IMR-90 (cell line): ENCODE results near the gene TATDN2. TPM values are rescaled to one million over a fixed set of nuclear protein-coding genes. Genes with fewer than 3 reads are reported as not detected.
A peak's percentile ranks its signal among the peaks of the same experiment; 100 is the strongest.

ENCODE experiments used
- ATAC-seq: fragments of 200-7000 bp; cut with Tn5 transposase; 2 replicates; pipeline ENCODE4 v1.9.1; 2020; ENCODE audit warnings: low read depth, mild to moderate bottlenecking, moderate library complexity
- BruUV-seq: library from RNA; stranded (reverse); fragments of 400-500 nt; replicated peaks from 2 replicates; lab custom pipeline; 2021; lab: Mats Ljungman, UMichigan
- CTCF ChIA-PET: fragments of 300-600 bp; formaldehyde crosslinking; extraction: SDS; loops from one replicate; lab custom pipeline; 2021; ENCODE audit warnings: antibody characterized with exemption; lab: Yijun Ruan, JAX
- POLR2A ChIA-PET: fragments of 300-600 bp; sonication (Branson Sonifier 250); formaldehyde crosslinking; loops from one replicate; lab custom pipeline; 2022; ENCODE audit warnings: antibody characterized with exemption; ENCODE audit not compliant: unreplicated experiment; lab: Charles Lee
- DNase-seq: peaks from one replicate; pipeline ENCODE4 v3.0.0; 2013
- H2AFZ ChIP-seq: replicated peaks from 2 replicates; pipeline ENCODE3; 2013; ENCODE audit warnings: low read length, mild to moderate bottlenecking; ENCODE audit not compliant: poor library complexity
- H2AK5ac ChIP-seq: 2 replicates; pipeline ENCODE4 v1.6.1; 2013; ENCODE audit warnings: low read depth, low read length, inconsistent platforms
- H2AK9ac ChIP-seq: replicated peaks from 2 replicates; pipeline ENCODE3; 2013; ENCODE audit warnings: mild to moderate bottlenecking, low read depth, low read length, moderate library complexity; ENCODE audit not compliant: poor library complexity
- H2BK120ac ChIP-seq: 2 replicates; pipeline ENCODE4 v1.6.1; 2013; ENCODE audit warnings: low read depth, low read length, inconsistent platforms
- H2BK15ac ChIP-seq: 3 replicates; pipeline ENCODE4 v1.6.1; 2013; ENCODE audit warnings: low read depth, low read length, inconsistent platforms
- H2BK20ac ChIP-seq: 2 replicates; pipeline ENCODE4 v1.6.1; 2013; ENCODE audit warnings: low read depth, mild to moderate bottlenecking, inconsistent platforms, low read length, moderate library complexity
- H2BK5ac ChIP-seq: 2 replicates; pipeline ENCODE4 v1.6.1; 2013; ENCODE audit warnings: mild to moderate bottlenecking, low read depth, low read length, inconsistent platforms; ENCODE audit not compliant: poor library complexity, severe bottlenecking
- H3K14ac ChIP-seq: replicated peaks from 2 replicates; pipeline ENCODE4 v1.6.1; 2013; ENCODE audit warnings: low read depth, low read length, inconsistent platforms
- H3K18ac ChIP-seq: 2 replicates; pipeline ENCODE4 v1.6.1; 2013; ENCODE audit warnings: low read depth, low read length, control low read depth
- H3K23ac ChIP-seq: 2 replicates; pipeline ENCODE4 v1.6.1; 2013; ENCODE audit warnings: low read depth, low read length, inconsistent platforms
- H3K27ac ChIP-seq: 2 replicates; pipeline ENCODE4 v1.5.1; 2013; ENCODE audit warnings: mild to moderate bottlenecking, control low read depth, low read length; ENCODE audit not compliant: insufficient read depth
- H3K27me3 ChIP-seq: 2 replicates; pipeline ENCODE4 v1.6.1; 2013; ENCODE audit warnings: low read length; ENCODE audit not compliant: control insufficient read depth, insufficient read depth
- H3K36me3 ChIP-seq: 2 replicates; pipeline ENCODE4 v1.6.1; 2013; ENCODE audit warnings: low read length, mixed read lengths; ENCODE audit not compliant: control insufficient read depth, insufficient read depth
- H3K4ac ChIP-seq: 2 replicates; pipeline ENCODE4 v1.6.1; 2013; ENCODE audit warnings: low read depth, low read length, inconsistent platforms
- H3K4me1 ChIP-seq: 2 replicates; pipeline ENCODE4 v1.6.1; 2013; ENCODE audit warnings: low read length, mixed read lengths; ENCODE audit not compliant: control insufficient read depth, insufficient read depth
- H3K4me2 ChIP-seq: 2 replicates; pipeline ENCODE4 v1.6.1; 2013; ENCODE audit warnings: low read depth, mild to moderate bottlenecking, control low read depth, low read length, moderate library complexity
- H3K4me3 ChIP-seq: 2 replicates; pipeline ENCODE4 v1.5.1; 2013; ENCODE audit warnings: low read depth, mild to moderate bottlenecking, control low read depth, low read length, moderate library complexity; ENCODE audit not compliant: insufficient read depth
- H3K56ac ChIP-seq: 2 replicates; pipeline ENCODE4 v1.6.1; 2013; ENCODE audit warnings: low read length, inconsistent platforms; ENCODE audit not compliant: insufficient read depth; ENCODE audit errors: extremely low read depth
- H3K79me1 ChIP-seq, 2 experiments: 2 replicates each; pipeline ENCODE4 v1.6.1; 2013; ENCODE audit warnings: low read length in 2 of 2, inconsistent platforms in 1 of 2, low read depth in 1 of 2
- H3K9ac ChIP-seq: 2 replicates; pipeline ENCODE4 v1.6.1; 2013; ENCODE audit warnings: low read depth, low read length, control low read depth
- H3K9me1 ChIP-seq: 2 replicates; pipeline ENCODE4 v1.6.1; 2013; ENCODE audit warnings: low read length, inconsistent platforms; ENCODE audit not compliant: insufficient read depth
- H3K9me3 ChIP-seq: 2 replicates; pipeline ENCODE4 v1.6.1; 2013; ENCODE audit warnings: low read length; ENCODE audit not compliant: control insufficient read depth, insufficient read depth
- H4K20me1 ChIP-seq: 2 replicates; pipeline ENCODE4 v1.6.1; 2013; ENCODE audit warnings: low read length, inconsistent platforms; ENCODE audit not compliant: insufficient read depth
- H4K5ac ChIP-seq: 2 replicates; pipeline ENCODE4 v1.6.1; 2013; ENCODE audit warnings: mild to moderate bottlenecking, low read depth, low read length, control low read depth
- H4K8ac ChIP-seq, 2 experiments: 2 replicates each; pipeline ENCODE4 v1.6.1; 2013; ENCODE audit warnings: low read depth in 2 of 2, low read length in 2 of 2, control low read depth in 1 of 2, inconsistent platforms in 1 of 2
- H4K91ac ChIP-seq: 2 replicates; pipeline ENCODE4 v1.6.1; 2013; ENCODE audit warnings: low read depth, low read length, inconsistent platforms; ENCODE audit not compliant: insufficient read depth
- MAFK ChIP-seq: IDR thresholded peaks from 2 replicates; pipeline ENCODE4 v1.6.1; 2012; ENCODE audit warnings: low read depth, low read length, improper control_type of control experiment
- POLR2A ChIP-seq: IDR thresholded peaks from 2 replicates; pipeline ENCODE4 v1.6.1; 2012; ENCODE audit warnings: mild to moderate bottlenecking, low read depth, low read length
- RAD21 ChIP-seq: IDR thresholded peaks from 2 replicates; pipeline ENCODE4 v1.6.1; 2012; ENCODE audit warnings: low read length, improper control_type of control experiment
- RCOR1 ChIP-seq: IDR thresholded peaks from 2 replicates; pipeline ENCODE4 v1.6.1; 2012; ENCODE audit warnings: mild to moderate bottlenecking, low read length, improper control_type of control experiment; ENCODE audit not compliant: insufficient replicate concordance
- WGBS, 2 experiments: methylation state at CpG; one replicate each; pipeline versions ENCODE4 v1.1.5 to v1.1.7; 2013; ENCODE audit warnings: missing lambda C conversion rate in 2 of 2; ENCODE audit not compliant: insufficient read length in 1 of 2; ENCODE audit errors: extremely low coverage in 2 of 2; 5-methylcytosine and 5-hydroxymethylcytosine counted together
- dilution Hi-C: fragments of 300-500 bp; cut with HindIII; formaldehyde crosslinking; loops from one replicate; pipeline ENCODE4 v1.14.3; 2018; ENCODE audit warnings: low sequenced_read_pairs; ENCODE audit not compliant: unreplicated experiment
- in situ Hi-C: fragments of 300-500 bp; cut with MboI; formaldehyde crosslinking; loops from 3 replicates; pipeline ENCODE4 v1.14.3; 2019; ENCODE audit warnings: low sequenced_read_pairs, inconsistent platforms, mixed read lengths
- intact Hi-C: fragments of 100-400 bp; cut with micrococcal nuclease; formaldehyde crosslinking; loops from 2 replicates; pipeline ENCODE4 v1.10.0; 2022
- polyA plus RNA-seq, 3 experiments: library from polyadenylated mRNA; depleted of rRNA; stranded (reverse); fragments of >200 nt; gene quantifications; 2 replicates each; pipeline ENCODE4 v1.2.3, GENCODE V29; 2012; ENCODE audit warnings: low replicate concordance in 1 of 3
- total RNA-seq: library from RNA; depleted of rRNA; stranded (reverse); fragments of >200 nt; gene quantifications from 2 replicates; pipeline ENCODE4 v1.2.3, GENCODE V29; 2012

TATDN2 gene
- total and polyA plus RNA-seq, 2 of the 4 experiments (the other 2 are of a cell fraction): 9.0 to 18.8 TPM

- Histone ChIP-seq H4K91ac (no peak overlapping the region), H3K14ac (no peak overlapping the region), H3K56ac (no peak overlapping the region), H4K8ac (no peak overlapping the region), H3K9ac (no peak overlapping the region), H3K27me3 (no peaks in the 10 kb centered on the region), H3K9me3 (no peaks in the 10 kb centered on the region), H2BK20ac (no peak overlapping the region), H3K23ac (no peak overlapping the region), H3K9me1 (peaks cover 16% of the 10 kb centered on the region), H3K4ac (no peak overlapping the region), H2AFZ (no peak overlapping the region), H3K4me1 (peaks cover 13% of the 10 kb centered on the region), H2AK9ac (no peak overlapping the region), H3K18ac (no peak overlapping the region), H2BK120ac (no peak overlapping the region), H3K36me3 (peaks cover 70% of the 10 kb centered on the region), H2BK15ac (no peak overlapping the region), H3K4me2 (no peak overlapping the region), H3K4me3 (no peak overlapping the region), H3K79me1 (peaks cover 34 to 82% of the 10 kb centered on the region in 2 experiments), H4K5ac (no peak overlapping the region), H2BK5ac (no peak overlapping the region), H3K27ac (no peak overlapping the region), H2AK5ac (no peak overlapping the region), H4K20me1 (peaks cover 68% of the 10 kb centered on the region)
- DNase-seq: no peak
- no peak for ATAC-seq
- ChIA-PET POLR2A (no interaction called here), CTCF (no interaction called here)
- BruUV-seq: no TSS peak
- in situ Hi-C loops (no loop called here), dilution Hi-C loops (no loop called here), intact Hi-C loops (no loop called here)
- TF ChIP-seq RCOR1: no peak
- TF ChIP-seq MAFK: no peak
- TF ChIP-seq POLR2A: 0 out of 2 replicates have a peak, but pooled peaks have one; percentile 21
- TF ChIP-seq RAD21: no peak
- WGBS, 2 experiments: 90% methylated on average over 2 of the region's 10 CpGs; no CpG with 5 or more reads in 1 of the 2 experiments
Measured at GRCh38 chr3:10312391-10312790, 64.1 kb downstream of the TATDN2 start.
